ENCODE data around the gene SHPK.

DNA sequence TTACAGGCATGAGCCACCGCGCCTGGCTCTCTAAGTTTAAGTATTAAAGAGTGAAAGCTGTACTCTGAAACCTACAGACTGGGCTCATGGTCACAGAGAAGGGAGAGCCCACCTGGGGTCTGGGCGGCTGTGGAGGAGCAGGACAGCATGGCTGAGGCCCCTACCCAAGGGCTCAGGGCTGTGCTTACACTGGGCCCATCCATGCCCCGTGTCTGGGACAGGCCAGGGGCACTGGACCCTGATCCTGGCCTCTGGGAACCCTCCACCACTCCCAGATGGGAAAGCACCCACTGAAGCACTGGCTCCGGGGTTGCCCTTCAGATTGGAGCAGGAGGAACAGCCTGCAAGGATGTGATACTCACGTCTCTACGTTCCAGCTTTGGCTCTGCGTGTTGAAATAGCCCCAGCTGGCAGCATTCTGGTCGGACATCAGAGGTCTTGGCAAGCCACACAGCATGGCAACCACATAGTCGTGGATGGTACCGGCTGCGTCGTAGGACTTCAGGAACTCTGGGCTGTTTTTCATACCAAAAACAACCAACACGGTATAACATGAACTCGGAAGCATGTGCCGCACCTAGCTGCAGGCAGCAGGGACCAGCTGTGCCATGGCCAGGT lies 13.0 kb downstream of the SHPK start:
- TF ChIP-seq, protein P1, sequence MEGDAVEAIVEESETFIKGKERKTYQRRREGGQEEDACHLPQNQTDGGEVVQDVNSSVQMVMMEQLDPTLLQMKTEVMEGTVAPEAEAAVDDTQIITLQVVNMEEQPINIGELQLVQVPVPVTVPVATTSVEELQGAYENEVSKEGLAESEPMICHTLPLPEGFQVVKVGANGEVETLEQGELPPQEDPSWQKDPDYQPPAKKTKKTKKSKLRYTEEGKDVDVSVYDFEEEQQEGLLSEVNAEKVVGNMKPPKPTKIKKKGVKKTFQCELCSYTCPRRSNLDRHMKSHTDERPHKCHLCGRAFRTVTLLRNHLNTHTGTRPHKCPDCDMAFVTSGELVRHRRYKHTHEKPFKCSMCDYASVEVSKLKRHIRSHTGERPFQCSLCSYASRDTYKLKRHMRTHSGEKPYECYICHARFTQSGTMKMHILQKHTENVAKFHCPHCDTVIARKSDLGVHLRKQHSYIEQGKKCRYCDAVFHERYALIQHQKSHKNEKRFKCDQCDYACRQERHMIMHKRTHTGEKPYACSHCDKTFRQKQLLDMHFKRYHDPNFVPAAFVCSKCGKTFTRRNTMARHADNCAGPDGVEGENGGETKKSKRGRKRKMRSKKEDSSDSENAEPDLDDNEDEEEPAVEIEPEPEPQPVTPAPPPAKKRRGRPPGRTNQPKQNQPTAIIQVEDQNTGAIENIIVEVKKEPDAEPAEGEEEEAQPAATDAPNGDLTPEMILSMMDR (conservative IDR thresholded peaks at IDR 0.05), result no peak
- TF ChIP-seq ZFX (IDR thresholded peaks at IDR 0.05), result no peak

Measured in C4-2B (cell line).